Measurements from ENCODE around the gene SHC4. TPM values are rescaled to one million over a fixed set of nuclear protein-coding genes. Genes with fewer than 3 reads are reported as not detected.

The SHC4 gene
- polyA plus RNA-seq, 1 donor (not counting 4 experiments of a cell fraction or from before 2014, with no cell fraction given), result 0.94 TPM

GRCh38 chr15:48805591-48805990 is 158.1 kb downstream of the SHC4 start:
- Histone ChIP-seq H3K36me3 (ENCODE audit: control insufficient read depth in 2 of 2, extremely low read depth in 1 of 2, insufficient read depth in 2 of 2, low read length in 2 of 2) (no peaks in the 10 kb centered on the region), H3K4me3 (ENCODE audit: control insufficient read depth in 2 of 3, extremely low read depth in 1 of 3, insufficient read depth in 2 of 3, low read depth in 1 of 3, low read length in 3 of 3) (no peak overlapping the region), H3K27ac (ENCODE audit: control insufficient read depth, insufficient read depth, low read length) (no peak overlapping the region), H2AFZ (ENCODE audit: control insufficient read depth, low read length) (no peak overlapping the region), H4K20me1 (ENCODE audit: control insufficient read depth, extremely low read depth, insufficient read depth, low read length) (no peaks in the 10 kb centered on the region), H3K4me1 (ENCODE audit: control insufficient read depth, extremely low read depth, insufficient read depth, low read length) (peaks cover 7% of the 10 kb centered on the region), H3K9me3 (ENCODE audit: control insufficient read depth, low read depth, low read length) (no peaks in the 10 kb centered on the region), H3K79me2 (ENCODE audit: control insufficient read depth, insufficient read depth, low read length) (peaks cover 14% of the 10 kb centered on the region), H3K27me3 (ENCODE audit: control insufficient read depth, extremely low read depth, insufficient read depth, low read length) (no peaks in the 10 kb centered on the region), H3K4me2 (ENCODE audit: control insufficient read depth, extremely low read depth, insufficient read depth, low read depth, low read length) (no peak overlapping the region), H3K9ac (ENCODE audit: control insufficient read depth, extremely low read depth, insufficient read depth, low read length) (no peak overlapping the region), H3K9me1 (ENCODE audit: control insufficient read depth, extremely low read depth, insufficient read depth, low read length) (no peaks in the 10 kb centered on the region)
- FAIRE-seq, result no peak
- dilution Hi-C loops (cut with MboI; ENCODE audit: extremely low pct_ligation_motif_present, low sequenced_read_pairs), result no loop called here
- no peak for DNase-seq (ENCODE audit: low read depth, low spot score)
- TF ChIP-seq CTCF (optimal IDR thresholded peaks at IDR 0.05 in 1 of 3, IDR thresholded peaks at IDR 0.05 in 1 of 3, conservative IDR thresholded peaks at IDR 0.05 in 1 of 3; ENCODE audit: extremely low read depth in 1 of 3, insufficient read depth in 2 of 3, low read length in 3 of 3) (no peak), EZH2 (IDR thresholded peaks at IDR 0.05; ENCODE audit: low read length) (no peak)

GRCh38 chr15:48803877-48804276 is 159.8 kb downstream of the SHC4 start:
- FAIRE-seq, result no peak
- H3K36me3 ChIP-seq (ENCODE audit: control insufficient read depth in 2 of 2, extremely low read depth in 1 of 2, insufficient read depth in 2 of 2, low read length in 2 of 2), result no peaks in the 10 kb centered on the region
- dilution Hi-C loops (cut with MboI; ENCODE audit: extremely low pct_ligation_motif_present, low sequenced_read_pairs), result no loop called here
- no peaks in the 10 kb centered on the region for H3K9me3 ChIP-seq (ENCODE audit: control insufficient read depth, low read depth, low read length)
- H2AFZ ChIP-seq (ENCODE audit: control insufficient read depth, low read length), result no peak overlapping the region
- H3K4me3 ChIP-seq (ENCODE audit: control insufficient read depth in 2 of 3, extremely low read depth in 1 of 3, insufficient read depth in 2 of 3, low read depth in 1 of 3, low read length in 3 of 3), result no peak overlapping the region
- no peaks in the 10 kb centered on the region for H3K27me3 ChIP-seq (ENCODE audit: control insufficient read depth, extremely low read depth, insufficient read depth, low read length)
- H4K20me1 ChIP-seq (ENCODE audit: control insufficient read depth, extremely low read depth, insufficient read depth, low read length), result no peaks in the 10 kb centered on the region
- no peaks in the 10 kb centered on the region for H3K9me1 ChIP-seq (ENCODE audit: control insufficient read depth, extremely low read depth, insufficient read depth, low read length)
- TF ChIP-seq EZH2 (IDR thresholded peaks at IDR 0.05; ENCODE audit: low read length) (no peak), CTCF (optimal IDR thresholded peaks at IDR 0.05 in 1 of 3, IDR thresholded peaks at IDR 0.05 in 1 of 3, conservative IDR thresholded peaks at IDR 0.05 in 1 of 3; ENCODE audit: extremely low read depth in 1 of 3, insufficient read depth in 2 of 3, low read length in 3 of 3) (no peak)
- peaks cover 6% of the 10 kb centered on the region for H3K79me2 ChIP-seq (ENCODE audit: control insufficient read depth, insufficient read depth, low read length)
- no peaks in the 10 kb centered on the region for H3K4me1 ChIP-seq (ENCODE audit: control insufficient read depth, extremely low read depth, insufficient read depth, low read length)
- H3K4me2 ChIP-seq (ENCODE audit: control insufficient read depth, extremely low read depth, insufficient read depth, low read depth, low read length), result no peak overlapping the region
- no peak overlapping the region for H3K9ac ChIP-seq (ENCODE audit: control insufficient read depth, extremely low read depth, insufficient read depth, low read length)
- DNase-seq (ENCODE audit: low read depth, low spot score), result no peak
- H3K27ac ChIP-seq (ENCODE audit: control insufficient read depth, insufficient read depth, low read length), result no peak overlapping the region
